H9 (cell line): Measurements from ENCODE around the gene SASH3. TPM values are rescaled to one million over a fixed set of nuclear protein-coding genes. Genes with fewer than 3 reads are reported as not detected.

Source experiments
- DNase-seq: peaks from one replicate; pipeline ENCODE4 v3.0.0-alpha.2; 2017
- H2AFZ ChIP-seq: one replicate; pipeline ENCODE4 v1.6.1; 2013; ENCODE audit warnings: mild to moderate bottlenecking, low read length, control low read depth, moderate library complexity
- H2AK5ac ChIP-seq: 2 replicates; pipeline ENCODE4 v1.6.1; 2013; ENCODE audit warnings: low read length, control low read depth, mixed read lengths; ENCODE audit not compliant: insufficient read length
- H2BK120ac ChIP-seq: one replicate; pipeline ENCODE4 v1.6.1; 2013; ENCODE audit warnings: low read depth, mild to moderate bottlenecking, low read length, control low read depth, inconsistent platforms; ENCODE audit not compliant: poor library complexity, severe bottlenecking
- H2BK12ac ChIP-seq: 2 replicates; pipeline ENCODE4 v1.6.1; 2013; ENCODE audit warnings: low read length, control low read depth, mixed read lengths, low read depth; ENCODE audit not compliant: insufficient read length
- H2BK15ac ChIP-seq: 2 replicates; pipeline ENCODE4 v1.6.1; 2013; ENCODE audit warnings: low read depth, low read length, control low read depth
- H2BK20ac ChIP-seq: one replicate; pipeline ENCODE4 v1.6.1; 2013; ENCODE audit warnings: low read depth, mild to moderate bottlenecking, low read length, control low read depth, inconsistent platforms; ENCODE audit not compliant: poor library complexity, severe bottlenecking
- H2BK5ac ChIP-seq: 2 replicates; pipeline ENCODE4 v1.6.1; 2013; ENCODE audit warnings: low read length, control low read depth, mixed read lengths; ENCODE audit not compliant: insufficient read length
- H3K14ac ChIP-seq: 2 replicates; pipeline ENCODE4 v1.6.1; 2013; ENCODE audit warnings: low read length, control low read depth; ENCODE audit not compliant: insufficient read depth
- H3K18ac ChIP-seq: 2 replicates; pipeline ENCODE4 v1.6.1; 2013; ENCODE audit warnings: low read depth, mild to moderate bottlenecking, mixed read lengths, low read length, control low read depth; ENCODE audit not compliant: insufficient read length
- H3K23ac ChIP-seq: 2 replicates; pipeline ENCODE4 v1.6.1; 2013; ENCODE audit warnings: low read length, control low read depth, mixed read lengths, low read depth; ENCODE audit not compliant: insufficient read length
- H3K23me2 ChIP-seq: 2 replicates; pipeline ENCODE4 v1.6.1; 2013; ENCODE audit warnings: low read depth, mild to moderate bottlenecking, mixed read lengths, low read length, control low read depth; ENCODE audit not compliant: insufficient read length, poor library complexity, severe bottlenecking
- H3K27ac ChIP-seq: 2 replicates; pipeline ENCODE4 v1.5.1; 2013; ENCODE audit warnings: low read length, control low read depth, mixed read lengths, low read depth; ENCODE audit not compliant: insufficient read length
- H3K27me3 ChIP-seq: 2 replicates; pipeline ENCODE4 v1.6.1; 2013; ENCODE audit warnings: low read length, control low read depth, inconsistent platforms; ENCODE audit not compliant: insufficient read depth
- H3K4ac ChIP-seq: 2 replicates; pipeline ENCODE4 v1.6.1; 2013; ENCODE audit warnings: low read depth, mild to moderate bottlenecking, control low read depth, inconsistent platforms, low read length, moderate library complexity
- H3K4me1 ChIP-seq: 2 replicates; pipeline ENCODE4 v1.6.1; 2013; ENCODE audit warnings: low read length, control low read depth, inconsistent platforms; ENCODE audit not compliant: insufficient read depth
- H3K4me2 ChIP-seq: 2 replicates; pipeline ENCODE4 v1.6.1; 2013; ENCODE audit warnings: low read length, control low read depth, mixed read lengths; ENCODE audit not compliant: insufficient read length, insufficient read depth
- H3K56ac ChIP-seq: 2 replicates; pipeline ENCODE4 v1.6.1; 2013; ENCODE audit warnings: low read depth, mild to moderate bottlenecking, mixed read lengths, low read length, control low read depth; ENCODE audit not compliant: insufficient read length
- H3K79me1 ChIP-seq: 2 replicates; pipeline ENCODE4 v1.6.1; 2013; ENCODE audit warnings: low read depth, mild to moderate bottlenecking, moderate library complexity, low read length, control low read depth, inconsistent platforms; ENCODE audit not compliant: insufficient read depth, poor library complexity, severe bottlenecking
- H3K79me2 ChIP-seq: 2 replicates; pipeline ENCODE4 v1.6.1; 2013; ENCODE audit warnings: low read length, control low read depth, inconsistent platforms; ENCODE audit not compliant: insufficient read depth
- H3K9ac ChIP-seq: 2 replicates; pipeline ENCODE4 v1.6.1; 2013; ENCODE audit warnings: low read length, control low read depth, mixed read lengths; ENCODE audit not compliant: insufficient read length; ENCODE audit errors: extremely low read depth
- H3K9me3 ChIP-seq: one replicate; pipeline ENCODE4 v1.6.1; 2013; ENCODE audit warnings: low read depth, low read length, inconsistent platforms; ENCODE audit not compliant: control insufficient read depth
- H3T11ph ChIP-seq: one replicate; pipeline ENCODE4 v1.6.1; 2013; ENCODE audit warnings: mild to moderate bottlenecking, low read length, control low read depth, inconsistent platforms
- H4K20me1 ChIP-seq: one replicate; pipeline ENCODE4 v1.6.1; 2013; ENCODE audit not compliant: control insufficient read depth, insufficient read length, insufficient read depth
- H4K5ac ChIP-seq: 2 replicates; pipeline ENCODE4 v1.6.1; 2013; ENCODE audit warnings: low read depth, mild to moderate bottlenecking, mixed read lengths, low read length, control low read depth; ENCODE audit not compliant: insufficient read length
- H4K8ac ChIP-seq: replicated peaks from 2 replicates; pipeline ENCODE4 v1.6.1; 2013; ENCODE audit warnings: low read length, control low read depth, mixed read lengths, low read depth; ENCODE audit not compliant: insufficient read length
- H4K91ac ChIP-seq: 2 replicates; pipeline ENCODE4 v1.6.1; 2013; ENCODE audit warnings: low read depth, mild to moderate bottlenecking, moderate library complexity, mixed read lengths, low read length, control low read depth; ENCODE audit not compliant: insufficient read length
- H3K27ac Mint-ChIP-seq, 3 experiments: 2 replicates in 2 of 3; 3 replicates in 1 of 3; pipeline ENCODE4 v1.8.0; 2020 to 2021; ENCODE audit warnings: mixed read lengths in 3 of 3, mild to moderate bottlenecking in 1 of 3, moderate library complexity in 1 of 3
- H3K27me3 Mint-ChIP-seq: 2 replicates; pipeline ENCODE4 v1.8.0; 2021; ENCODE audit warnings: low read depth, mild to moderate bottlenecking, moderate library complexity, mixed read lengths
- H3K36me3 Mint-ChIP-seq, 3 experiments: 2 replicates in 2 of 3; 3 replicates in 1 of 3; pipeline ENCODE4 v1.8.0; 2020 to 2021; ENCODE audit warnings: low read depth in 3 of 3, mixed read lengths in 3 of 3; ENCODE audit not compliant: insufficient read depth in 1 of 3
- H3K4me1 Mint-ChIP-seq, 2 experiments: 2 replicates each; pipeline ENCODE4 v1.8.0; 2020; ENCODE audit warnings: mixed read lengths in 2 of 2
- H3K4me3 Mint-ChIP-seq, 2 experiments: 2 replicates in 1 of 2; 3 replicates in 1 of 2; pipeline ENCODE4 v1.8.0; 2020 to 2021; ENCODE audit warnings: mild to moderate bottlenecking in 2 of 2, mixed read lengths in 2 of 2, moderate library complexity in 1 of 2
- H3K9me3 Mint-ChIP-seq, 2 experiments: 2 replicates in 1 of 2; 3 replicates in 1 of 2; pipeline ENCODE4 v1.8.0; 2020; ENCODE audit warnings: mild to moderate bottlenecking in 2 of 2, mixed read lengths in 2 of 2, moderate library complexity in 1 of 2
- WGBS: extraction: QIAGEN DNeasy Blood & Tissue Kit; methylation state at CpG from one replicate; pipeline ENCODE4 v1.1.7; 2013; ENCODE audit warnings: missing lambda C conversion rate, low lambda C conversion rate, mixed read lengths; ENCODE audit not compliant: insufficient read length; ENCODE audit errors: extremely low coverage; 5-methylcytosine and 5-hydroxymethylcytosine counted together
- total RNA-seq: library from RNA; stranded (reverse); gene quantifications from 2 replicates; pipeline ENCODE4 v1.2.1, GENCODE V29; 2021
- TF ChIP-seq, protein P1 (sequence below): fragments of 200-600 bp; sonication (generic); conservative IDR thresholded peaks from 3 replicates; pipeline ENCODE4 v1.8.0; 2021; ENCODE audit warnings: antibody characterized with exemption, mild to moderate bottlenecking

SASH3 gene
- total RNA-seq, 1 experiment from 2014 or later: not detected

DNA sequence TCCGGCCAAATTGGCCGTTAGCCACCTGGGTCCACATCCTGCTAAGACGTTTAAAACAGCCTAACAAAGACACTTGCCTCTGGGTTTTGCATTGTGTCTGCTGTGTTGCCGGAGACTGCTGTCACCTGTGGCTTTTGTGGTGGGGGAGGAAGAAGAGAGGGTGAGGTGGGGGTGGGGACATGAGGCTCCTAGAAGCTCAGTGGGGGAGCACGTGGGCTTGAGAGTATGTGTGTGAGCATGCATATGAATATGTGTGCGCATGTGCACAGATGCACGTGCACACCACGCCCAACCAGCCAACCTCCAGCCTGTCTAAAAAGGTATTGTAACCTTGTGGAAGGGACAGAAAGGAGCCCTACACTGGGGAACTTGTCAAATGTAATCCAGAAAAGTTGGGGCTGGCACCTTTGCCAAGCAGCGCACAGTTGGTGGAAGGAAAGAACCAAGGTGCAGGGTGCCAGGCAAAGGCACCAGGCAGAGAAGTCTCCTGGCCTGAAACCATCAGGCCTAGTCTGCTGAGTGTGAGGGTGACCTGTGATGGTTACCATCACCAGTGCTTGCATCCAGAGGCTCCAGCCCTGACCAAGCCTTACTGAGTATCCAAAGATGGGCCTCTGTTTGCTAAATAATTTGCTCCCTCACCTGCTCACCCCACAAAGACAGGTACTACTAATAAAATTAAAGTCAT lies 10.1 kb upstream of the SASH3 start:
- Histone ChIP-seq H2BK5ac (no peak overlapping the region), H3K79me2 (no peaks in the 10 kb centered on the region), H3K4ac (no peak overlapping the region), H4K5ac (no peak overlapping the region), H2BK15ac (no peak overlapping the region), H3K27me3 (no peaks in the 10 kb centered on the region), H4K8ac (no peak overlapping the region), H3K4me1 (peaks cover 4% of the 10 kb centered on the region; the same call in 1 of the 2 replicates), H2BK20ac (no peak overlapping the region), H3K14ac (no peak overlapping the region), H3K27ac (no peak overlapping the region), H3K9ac (no peak overlapping the region), H4K20me1 (no peaks in the 10 kb centered on the region), H3K18ac (no peak overlapping the region), H2BK12ac (no peak overlapping the region), H2AK5ac (no peak overlapping the region), H3T11ph (no peak overlapping the region), H2BK120ac (no peak overlapping the region), H3K9me3 (no peaks in the 10 kb centered on the region), H2AFZ (no peak overlapping the region), H3K23me2 (no peaks in the 10 kb centered on the region), H3K23ac (no peak overlapping the region), H3K4me2 (no peak overlapping the region), H3K79me1 (no peaks in the 10 kb centered on the region), H4K91ac (no peak overlapping the region), H3K56ac (no peak overlapping the region)
- no CpG with 5 or more reads among the region's 9 CpGs for WGBS
- no peaks in the 10 kb centered on the region for H3K27me3 Mint-ChIP-seq
- no peak overlapping the region for H3K4me3 Mint-ChIP-seq
- H3K4me1 Mint-ChIP-seq: peaks cover 11 to 14% of the 10 kb centered on the region in 2 experiments
- no peak for DNase-seq
- no peak overlapping the region; a peak in 1 of 7 replicates for H3K27ac Mint-ChIP-seq
- TF ChIP-seq, protein P1, sequence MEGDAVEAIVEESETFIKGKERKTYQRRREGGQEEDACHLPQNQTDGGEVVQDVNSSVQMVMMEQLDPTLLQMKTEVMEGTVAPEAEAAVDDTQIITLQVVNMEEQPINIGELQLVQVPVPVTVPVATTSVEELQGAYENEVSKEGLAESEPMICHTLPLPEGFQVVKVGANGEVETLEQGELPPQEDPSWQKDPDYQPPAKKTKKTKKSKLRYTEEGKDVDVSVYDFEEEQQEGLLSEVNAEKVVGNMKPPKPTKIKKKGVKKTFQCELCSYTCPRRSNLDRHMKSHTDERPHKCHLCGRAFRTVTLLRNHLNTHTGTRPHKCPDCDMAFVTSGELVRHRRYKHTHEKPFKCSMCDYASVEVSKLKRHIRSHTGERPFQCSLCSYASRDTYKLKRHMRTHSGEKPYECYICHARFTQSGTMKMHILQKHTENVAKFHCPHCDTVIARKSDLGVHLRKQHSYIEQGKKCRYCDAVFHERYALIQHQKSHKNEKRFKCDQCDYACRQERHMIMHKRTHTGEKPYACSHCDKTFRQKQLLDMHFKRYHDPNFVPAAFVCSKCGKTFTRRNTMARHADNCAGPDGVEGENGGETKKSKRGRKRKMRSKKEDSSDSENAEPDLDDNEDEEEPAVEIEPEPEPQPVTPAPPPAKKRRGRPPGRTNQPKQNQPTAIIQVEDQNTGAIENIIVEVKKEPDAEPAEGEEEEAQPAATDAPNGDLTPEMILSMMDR: no peak
- peaks cover 0 to 65% of the 10 kb centered on the region in 2 experiments; a peak in 2 of 5 replicates for H3K9me3 Mint-ChIP-seq
- H3K36me3 Mint-ChIP-seq: no peaks in the 10 kb centered on the region; a peak in 1 of 7 replicates
